Loucy (cell line): ENCODE data around the gene CD2AP.

Experiments
- CTCF ChIP-seq: fragments of 200-600 bp; sonication (generic); conservative IDR thresholded peaks from 2 replicates; pipeline ENCODE4 v1.5.1; 2014; ENCODE audit warnings: mild to moderate bottlenecking, antibody characterized with exemption, low read length
- EZH2phosphoT487 ChIP-seq: fragments of 200-600 bp; IDR thresholded peaks from 2 replicates; pipeline ENCODE4 v1.6.1; 2018; ENCODE audit warnings: antibody characterized with exemption, mild to moderate bottlenecking, moderate library complexity, borderline replicate concordance

GRCh38 chr6:47647188-47647587 is 169.6 kb downstream of the CD2AP start:
- TF ChIP-seq CTCF (no peak), EZH2phosphoT487 (no peak)
